SK-N-SH (cell line): Measurements from ENCODE around the gene ZNF407. TPM values are rescaled to one million over a fixed set of nuclear protein-coding genes. Genes with fewer than 3 reads are reported as not detected.

Experiments
- CTCF ChIA-PET: fragments of 300-600, 350-600 bp; formaldehyde crosslinking; extraction: SDS; loops from one replicate; lab custom pipeline; 2021; lab: Yijun Ruan, JAX
- POLR2A ChIA-PET: fragments of 350-600 bp; sonication (Branson Sonifier 250); formaldehyde crosslinking; extraction: SDS; loops from one replicate; lab custom pipeline; 2020; ENCODE audit warnings: antibody characterized with exemption, inconsistent platforms; lab: Yijun Ruan, JAX
- DNase-seq: peaks from one replicate; pipeline ENCODE4 v3.0.0; 2012
- H2AFZ ChIP-seq: fragments of 200-600 bp; sonication (generic); 2 replicates; pipeline ENCODE4 v1.8.1; 2016; ENCODE audit warnings: antibody characterized with exemption, mild to moderate bottlenecking, low read depth
- H3F3A ChIP-seq: fragments of 200-600 bp; sonication (generic); replicated peaks from 2 replicates; pipeline ENCODE3; 2016; ENCODE audit warnings: antibody characterized with exemption, mild to moderate bottlenecking; ENCODE audit not compliant: insufficient read depth
- H3K27ac ChIP-seq, 2 experiments: fragments of 200-500 bp in 1 of 2; fragments of 200-600 bp in 1 of 2; sonication (Bioruptor generic) in 1 of 2; sonication (generic), shearing (Covaris generic) in 1 of 2; 2 replicates each; pipeline versions ENCODE4 v1.5.1 to v1.6.1; 2014 to 2016; ENCODE audit warnings: low read depth in 2 of 2, inconsistent platforms in 1 of 2, low read length in 1 of 2, mild to moderate bottlenecking in 1 of 2, mixed read lengths in 1 of 2
- H3K27me3 ChIP-seq: fragments of 200-600 bp; sonication (generic), shearing (Covaris generic); 2 replicates; pipeline ENCODE4 v1.6.1; 2016; ENCODE audit warnings: mixed run types; ENCODE audit not compliant: insufficient read depth
- H3K36me3 ChIP-seq, 2 experiments: fragments of 200-500 bp in 1 of 2; fragments of 200-600 bp in 1 of 2; sonication (Bioruptor generic) in 1 of 2; sonication (generic) in 1 of 2; replicated peaks in 1 of 2; 2 replicates each; pipeline versions ENCODE3 to v1.5.1; 2014 to 2016; ENCODE audit warnings: low read length in 1 of 2, mild to moderate bottlenecking in 1 of 2; ENCODE audit not compliant: insufficient read depth in 2 of 2, control insufficient read depth in 1 of 2
- H3K4me1 ChIP-seq, 2 experiments: fragments of 200-500 bp in 1 of 2; fragments of 200-600 bp in 1 of 2; sonication (Bioruptor generic) in 1 of 2; sonication (generic), shearing (Covaris generic) in 1 of 2; 2 replicates each; pipeline versions ENCODE4 v1.5.1 to v1.6.1; 2014 to 2016; ENCODE audit warnings: low read depth in 1 of 2, low read length in 1 of 2, mixed run types in 1 of 2; ENCODE audit not compliant: insufficient read depth in 2 of 2, control insufficient read depth in 1 of 2
- H3K4me2 ChIP-seq: fragments of 200-600 bp; sonication (generic), shearing (Covaris generic); 2 replicates; pipeline ENCODE4 v1.6.1; 2017; ENCODE audit warnings: mixed run types
- H3K4me3 ChIP-seq, 2 experiments: fragments of 200-500 bp in 1 of 2; fragments of 200-600 bp in 1 of 2; sonication (Bioruptor generic) in 1 of 2; sonication (generic), shearing (Covaris generic) in 1 of 2; 2 replicates each; pipeline versions ENCODE4 v1.5.1 to v1.8.1; 2014 to 2016; ENCODE audit warnings: low read depth in 2 of 2, inconsistent platforms in 1 of 2, low read length in 1 of 2, mild to moderate bottlenecking in 1 of 2, mixed read lengths in 1 of 2, moderate library complexity in 1 of 2
- H3K79me2 ChIP-seq: fragments of 200-600 bp; sonication (generic); 2 replicates; pipeline ENCODE4 v1.8.1; 2017; ENCODE audit warnings: mild to moderate bottlenecking; ENCODE audit not compliant: insufficient read depth
- H3K9ac ChIP-seq: fragments of 200-600 bp; sonication (generic); 2 replicates; pipeline ENCODE4 v1.6.1; 2017; ENCODE audit warnings: mixed run types
- H3K9me2 ChIP-seq: fragments of 200-600 bp; sonication (generic); 2 replicates; pipeline ENCODE4 v1.6.1; 2017; ENCODE audit warnings: mixed run types
- H3K9me3 ChIP-seq: fragments of 200-600 bp; sonication (generic); 2 replicates; pipeline ENCODE4 v1.6.1; 2017; ENCODE audit warnings: mixed run types, mild to moderate bottlenecking, moderate library complexity
- H4K20me1 ChIP-seq: fragments of 200-600 bp; sonication (generic); 2 replicates; pipeline ENCODE4 v1.6.1; 2017; ENCODE audit warnings: mild to moderate bottlenecking, mixed run types; ENCODE audit not compliant: insufficient read depth
- EZH2phosphoT487 ChIP-seq: fragments of 200-600 bp; sonication (generic); IDR thresholded peaks from 2 replicates; pipeline ENCODE4 v1.6.1; 2017; ENCODE audit warnings: low read depth, mixed run types, mild to moderate bottlenecking, antibody characterized with exemption, moderate library complexity, borderline replicate concordance
- FOSL2 ChIP-seq: IDR thresholded peaks from 2 replicates; pipeline ENCODE4 v1.4.0; 2012; ENCODE audit warnings: low read depth, mild to moderate bottlenecking, moderate library complexity, borderline replicate concordance
- FOXM1 ChIP-seq: IDR thresholded peaks from 2 replicates; pipeline ENCODE4 v1.4.0; 2012; ENCODE audit warnings: low read depth, mild to moderate bottlenecking
- JUND ChIP-seq: IDR thresholded peaks from 2 replicates; pipeline ENCODE4 v1.4.0; 2012
- MEF2A ChIP-seq: IDR thresholded peaks from 2 replicates; pipeline ENCODE4 v1.4.0; 2012; ENCODE audit warnings: low read depth, borderline replicate concordance
- MXI1 ChIP-seq: IDR thresholded peaks from 2 replicates; pipeline ENCODE4 v1.6.1; 2012; ENCODE audit warnings: mild to moderate bottlenecking, low read depth, low read length, improper control_type of control experiment
- RCOR1 ChIP-seq: fragments of 150-350 bp; IDR thresholded peaks from 2 replicates; pipeline ENCODE4 v1.6.1; 2017; ENCODE audit warnings: antibody characterized with exemption, low read length
- REST ChIP-seq: IDR thresholded peaks from 2 replicates; pipeline ENCODE4 v1.6.1; 2012; ENCODE audit warnings: mild to moderate bottlenecking, low read depth, low read length, moderate library complexity
- SIN3A ChIP-seq: IDR thresholded peaks from 2 replicates; pipeline ENCODE4 v1.6.1; 2012; ENCODE audit warnings: low read depth, mild to moderate bottlenecking, low read length, moderate library complexity, borderline replicate concordance
- TCF12 ChIP-seq: IDR thresholded peaks from 2 replicates; pipeline ENCODE4 v1.4.0; 2012
- USF2 ChIP-seq: fragments of 150-350 bp; IDR thresholded peaks from 2 replicates; pipeline ENCODE4 v1.6.1; 2017; ENCODE audit warnings: antibody characterized with exemption, low read length, low read depth, borderline replicate concordance
- ZBTB33 ChIP-seq: IDR thresholded peaks from 2 replicates; pipeline ENCODE4 v1.4.0; 2012; ENCODE audit warnings: low read depth, borderline replicate concordance
- WGBS: methylation state at CpG from one replicate; pipeline ENCODE4 v1.1.6; 2017; ENCODE audit warnings: low lambda C conversion rate; 5-methylcytosine and 5-hydroxymethylcytosine counted together
- polyA plus RNA-seq, 3 experiments: library from polyadenylated mRNA; depleted of rRNA; stranded (reverse); fragments of >200 nt; gene quantifications; 2 replicates each; pipeline ENCODE4 v1.2.3, GENCODE V29; 2012
- TF ChIP-seq, protein P1 (sequence below): IDR thresholded peaks from 2 replicates; pipeline ENCODE4; 2012
- TF ChIP-seq, protein P2 (sequence below): IDR thresholded peaks from 2 replicates; pipeline ENCODE4 v1.4.0; 2012; ENCODE audit warnings: low read depth

Gene ZNF407
- polyA plus RNA-seq, 1 of the 3 experiments (the other 2 are of a cell fraction) = 2.6 TPM

- Histone ChIP-seq H3K4me3 (no peak overlapping the region), H3K79me2 (no peaks in the 10 kb centered on the region), H4K20me1 (no peaks in the 10 kb centered on the region), H2AFZ (no peak overlapping the region), H3K4me2 (no peak overlapping the region), H3K27ac (peak overlapping the region; percentile 53 to 77; a peak in 2 of 4 replicates), H3F3A (peaks cover 20% of the 10 kb centered on the region), H3K27me3 (no peaks in the 10 kb centered on the region), H3K4me1 (peaks cover 13 to 18% of the 10 kb centered on the region in 2 experiments), H3K9me3 (no peaks in the 10 kb centered on the region), H3K9ac (no peak overlapping the region), H3K9me2 (no peaks in the 10 kb centered on the region)
- ChIA-PET POLR2A (no interaction called here), CTCF (no interaction called here)
- no peak for DNase-seq
- WGBS = 92% methylated on average over 10 of the region's 10 CpGs
- no peak for TF ChIP-seq MEF2A
- TF ChIP-seq, protein P1, sequence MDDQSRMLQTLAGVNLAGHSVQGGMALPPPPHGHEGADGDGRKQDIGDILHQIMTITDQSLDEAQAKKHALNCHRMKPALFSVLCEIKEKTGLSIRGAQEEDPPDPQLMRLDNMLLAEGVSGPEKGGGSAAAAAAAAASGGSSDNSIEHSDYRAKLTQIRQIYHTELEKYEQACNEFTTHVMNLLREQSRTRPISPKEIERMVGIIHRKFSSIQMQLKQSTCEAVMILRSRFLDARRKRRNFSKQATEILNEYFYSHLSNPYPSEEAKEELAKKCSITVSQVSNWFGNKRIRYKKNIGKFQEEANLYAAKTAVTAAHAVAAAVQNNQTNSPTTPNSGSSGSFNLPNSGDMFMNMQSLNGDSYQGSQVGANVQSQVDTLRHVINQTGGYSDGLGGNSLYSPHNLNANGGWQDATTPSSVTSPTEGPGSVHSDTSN = no peak
- no peak for TF ChIP-seq USF2
- no peak for TF ChIP-seq ZBTB33
- no peak for TF ChIP-seq FOXM1
- TF ChIP-seq, all 33 proteins: peak for 0
- no peaks in the 10 kb centered on the region for H3K36me3 ChIP-seq
Measured at GRCh38 chr18:74803769-74804168, 206.1 kb downstream of the ZNF407 start.

DNA sequence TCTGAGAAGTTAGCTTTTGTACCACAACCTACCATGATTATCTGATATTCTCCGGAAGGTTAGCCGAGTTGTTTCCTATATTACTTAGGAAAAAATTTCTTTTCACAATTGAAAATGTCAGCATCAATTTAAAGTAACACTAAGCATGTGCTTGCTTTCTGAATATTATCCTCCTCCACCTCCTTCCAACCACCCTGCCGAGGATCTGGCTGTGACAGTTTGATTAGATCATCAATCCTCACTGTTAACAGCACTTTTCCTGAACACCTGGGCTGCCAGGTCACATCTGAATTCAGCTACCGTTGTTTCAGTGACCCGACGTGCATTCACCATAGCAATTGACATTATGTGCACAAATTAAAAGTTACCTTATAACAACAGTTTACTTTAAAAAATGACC is 207.0 kb downstream of the ZNF407 start:
- H3K79me2 ChIP-seq = no peaks in the 10 kb centered on the region
- peak; percentile 50 for DNase-seq
- no peaks in the 10 kb centered on the region for H3K9me3 ChIP-seq
- H3K9ac ChIP-seq = no peak overlapping the region
- H3K4me3 ChIP-seq = no peak overlapping the region; a peak in 1 of 4 replicates
- no peak overlapping the region for H2AFZ ChIP-seq
- ChIA-PET POLR2A (no interaction called here), CTCF (no interaction called here)
- peaks cover 13 to 18% of the 10 kb centered on the region in 2 experiments for H3K4me1 ChIP-seq
- no peaks in the 10 kb centered on the region for H3K27me3 ChIP-seq
- WGBS = 8% methylated on average over 6 of the region's 6 CpGs
- no peaks in the 10 kb centered on the region for H3K9me2 ChIP-seq
- peak overlapping the region; percentile 33; the same call in 1 of the 2 replicates for H3K4me2 ChIP-seq
- H3K27ac ChIP-seq = peak overlapping the region; percentile 53 to 77; a peak in 3 of 4 replicates
- no peaks in the 10 kb centered on the region for H3K36me3 ChIP-seq
- H4K20me1 ChIP-seq = no peaks in the 10 kb centered on the region
- peaks cover 19% of the 10 kb centered on the region for H3F3A ChIP-seq
- TF ChIP-seq, protein P2, sequence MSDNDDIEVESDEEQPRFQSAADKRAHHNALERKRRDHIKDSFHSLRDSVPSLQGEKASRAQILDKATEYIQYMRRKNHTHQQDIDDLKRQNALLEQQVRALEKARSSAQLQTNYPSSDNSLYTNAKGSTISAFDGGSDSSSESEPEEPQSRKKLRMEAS = peak; percentile 61
- TF ChIP-seq SIN3A = 0 out of 2 replicates have a peak, but pooled peaks have one; percentile 62
- peak; percentile 43; the same call in 1 of the 2 replicates for TF ChIP-seq MXI1
- peak; percentile 80 for TF ChIP-seq JUND
- peak; percentile 32; the same call in 1 of the 2 replicates for TF ChIP-seq FOSL2
- 0 out of 2 replicates have a peak, but pooled peaks have one; percentile 23 for TF ChIP-seq REST
- peak; percentile 76 for TF ChIP-seq FOXM1
- TF ChIP-seq ZBTB33 = 0 out of 2 replicates have a peak, but pooled peaks have one; percentile 43
- TF ChIP-seq USF2 = no peak
- TF ChIP-seq RCOR1 = peak; percentile 70
- no peak for TF ChIP-seq EZH2phosphoT487
- TF ChIP-seq TCF12 = peak; percentile 100
